CD4-positive, alpha-beta T cell (primary cell): ENCODE results near the gene DQX1. TPM values are rescaled to one million over a fixed set of nuclear protein-coding genes. Genes with fewer than 3 reads are reported as not detected.

Source experiments
- ATAC-seq: fragments of 200-7000 bp; cut with Tn5 transposase; one replicate; pipeline ENCODE4 v1.10.0; 2022; ENCODE audit warnings: mild to moderate bottlenecking; ENCODE audit not compliant: poor library complexity
- CTCF ChIA-PET: fragments of 350-600 bp; sonication (Branson Sonifier 250); formaldehyde crosslinking; loops from one replicate; lab custom pipeline; 2021; ENCODE audit warnings: antibody characterized with exemption, inconsistent platforms; lab: Charles Lee
- POLR2A ChIA-PET: fragments of 350-600 bp; sonication (Branson Sonifier 250); formaldehyde crosslinking; loops from one replicate; lab custom pipeline; 2021; ENCODE audit warnings: antibody characterized with exemption, inconsistent platforms; lab: Charles Lee
- DNase-seq, 14 experiments: peaks; one replicate each; pipeline ENCODE4 v3.0.0-alpha.2; 2013 to 2020; ENCODE audit warnings: mixed read lengths in 2 of 14
- H3K27ac ChIP-seq, 2 donors: one replicate each; pipeline versions ENCODE4 v1.5.1 to v1.7.0; 2013; ENCODE audit warnings: low read length in 2 of 2, low read depth in 1 of 2, mild to moderate bottlenecking in 1 of 2
- H3K27me3 ChIP-seq, 2 experiments: 1 replicate in 1 of 2; 2 replicates in 1 of 2; pipeline versions ENCODE4 v1.6.1 to v1.7.0; 2013; ENCODE audit warnings: low read length in 2 of 2, control low read depth in 1 of 2, mild to moderate bottlenecking in 1 of 2, moderate library complexity in 1 of 2; ENCODE audit not compliant: insufficient read depth in 2 of 2, control insufficient read depth in 1 of 2
- H3K36me3 ChIP-seq: one replicate; pipeline ENCODE4 v1.6.1; 2013; ENCODE audit warnings: low read length, control low read depth; ENCODE audit not compliant: insufficient read depth
- H3K4me1 ChIP-seq: one replicate; pipeline ENCODE4 v1.6.1; 2013; ENCODE audit warnings: low read length, control low read depth; ENCODE audit not compliant: insufficient read depth
- H3K4me3 ChIP-seq: one replicate; pipeline ENCODE4 v1.5.1; 2013; ENCODE audit warnings: mild to moderate bottlenecking, low read length, moderate library complexity
- H3K9me3 ChIP-seq, 2 experiments: 1 replicate in 1 of 2; 2 replicates in 1 of 2; pipeline versions ENCODE4 v1.6.1 to v1.7.0; 2013; ENCODE audit warnings: low read length in 2 of 2, mild to moderate bottlenecking in 2 of 2, control low read depth in 1 of 2, moderate library complexity in 1 of 2; ENCODE audit not compliant: control insufficient read depth in 1 of 2, insufficient read depth in 1 of 2
- H3K27ac Mint-ChIP-seq: one replicate; pipeline ENCODE4 v1.8.0; 2020; ENCODE audit warnings: mixed read lengths
- H3K27me3 Mint-ChIP-seq: one replicate; pipeline ENCODE4 v1.8.0; 2021; ENCODE audit warnings: mixed read lengths
- H3K36me3 Mint-ChIP-seq: one replicate; pipeline ENCODE4 v1.8.0; 2021; ENCODE audit warnings: low read depth, mixed read lengths
- H3K4me1 Mint-ChIP-seq: one replicate; pipeline ENCODE4 v1.8.0; 2021; ENCODE audit warnings: low read depth, mixed read lengths
- H3K4me3 Mint-ChIP-seq: one replicate; pipeline ENCODE4 v1.8.0; 2020; ENCODE audit warnings: mild to moderate bottlenecking, mixed read lengths
- H3K9me3 Mint-ChIP-seq: one replicate; pipeline ENCODE4 v1.8.0; 2020; ENCODE audit warnings: mixed read lengths
- CTCF ChIP-seq: fragments of 200-600 bp; IDR thresholded peaks from one replicate; pipeline ENCODE4 v1.8.0; 2022; ENCODE audit warnings: antibody characterized with exemption, mild to moderate bottlenecking
- intact Hi-C, 2 experiments: fragments of 100-400 bp; cut with DNase I in 1 of 2; cut with micrococcal nuclease in 1 of 2; formaldehyde crosslinking; loops; one replicate each; pipeline versions ENCODE4 v1.15.1 to v1.9.0; 2023 to 2025; cut with DNase I, micrococcal nuclease
- total RNA-seq, 174 experiments: library from RNA in 2 of 174; stranded (reverse) in 2 of 174; gene quantifications; one replicate each; pipeline ENCODE4 v1.2.3 and lab custom pipeline; 2021 to 2026

The DQX1 gene
- total RNA-seq, 2 experiments from 2014 or later: 0.22 TPM; not detected in 1

GRCh38 chr2:74551942-74552913, 26.2 kb upstream of the DQX1 start:
- no peak for ATAC-seq
- TF ChIP-seq CTCF: no peak
- Histone ChIP-seq H3K27ac (no peak overlapping the region), H3K27me3 (peaks cover 22 to 25% of the 10 kb centered on the region in 2 experiments), H3K36me3 (peaks cover 12% of the 10 kb centered on the region), H3K9me3 (peaks cover 0 to 12% of the 10 kb centered on the region in 2 experiments), H3K4me3 (no peak overlapping the region), H3K4me1 (peaks cover 44% of the 10 kb centered on the region)
- DNase-seq: no peak
- CTCF ChIA-PET: no interaction called here
- intact Hi-C loops: loop anchor here in 1 of 2 experiments (10.0 kb wide), 1 partner anchor 103 kb away; the partner anchor contains the start of gene SEMA4F
- H3K36me3 Mint-ChIP-seq: peaks cover 14% of the 10 kb centered on the region
- peak overlapping the region; percentile 31 for H3K27ac Mint-ChIP-seq
- peaks cover 18% of the 10 kb centered on the region for H3K4me1 Mint-ChIP-seq
- H3K4me3 Mint-ChIP-seq: peak overlapping the region; percentile 74
- H3K27me3 Mint-ChIP-seq: peaks cover 41% of the 10 kb centered on the region
- POLR2A ChIA-PET: no interaction called here
- no peaks in the 10 kb centered on the region for H3K9me3 Mint-ChIP-seq

GRCh38 chr2:74551530-74551929, 25.5 kb upstream of the DQX1 start:
- H3K9me3 ChIP-seq: peaks cover 0 to 12% of the 10 kb centered on the region in 2 experiments
- H3K27ac ChIP-seq: no peak overlapping the region
- Mint-ChIP-seq H3K27ac (no peak overlapping the region), H3K4me1 (peaks cover 18% of the 10 kb centered on the region), H3K4me3 (no peak overlapping the region), H3K9me3 (no peaks in the 10 kb centered on the region), H3K36me3 (peaks cover 13% of the 10 kb centered on the region), H3K27me3 (peaks cover 44% of the 10 kb centered on the region)
- ChIA-PET CTCF (no interaction called here), POLR2A (no interaction called here)
- ATAC-seq (no peak), DNase-seq (no peak)
- H3K27me3 ChIP-seq: peaks cover 22 to 26% of the 10 kb centered on the region in 2 experiments
- H3K4me3 ChIP-seq: no peak overlapping the region
- no peak for TF ChIP-seq CTCF
- H3K4me1 ChIP-seq: peaks cover 44% of the 10 kb centered on the region
- intact Hi-C loops: loop anchor here in 1 of 2 experiments (10.0 kb wide), 1 partner anchor 103 kb away; the partner anchor contains the start of gene SEMA4F
- peaks cover 6% of the 10 kb centered on the region for H3K36me3 ChIP-seq

- Histone ChIP-seq H3K9me3 (peaks cover 0 to 8% of the 10 kb centered on the region in 2 experiments), H3K4me1 (peaks cover 33% of the 10 kb centered on the region), H3K36me3 (no peaks in the 10 kb centered on the region), H3K4me3 (no peak overlapping the region), H3K27me3 (peaks cover 27 to 32% of the 10 kb centered on the region in 2 experiments), H3K27ac (no peak overlapping the region)
- H3K27ac Mint-ChIP-seq: no peak overlapping the region
- peaks cover 57% of the 10 kb centered on the region for H3K27me3 Mint-ChIP-seq
- peaks cover 16% of the 10 kb centered on the region for H3K4me1 Mint-ChIP-seq
- ATAC-seq (no peak), DNase-seq (no peak)
- intact Hi-C loops: loop anchor here in 1 of 2 experiments (10.0 kb wide), 1 partner anchor 105 kb away; the partner anchor contains the start of gene SEMA4F
- H3K4me3 Mint-ChIP-seq: peak overlapping the region; percentile 28
- TF ChIP-seq CTCF: no peak
- peaks cover 6% of the 10 kb centered on the region for H3K36me3 Mint-ChIP-seq
- no peaks in the 10 kb centered on the region for H3K9me3 Mint-ChIP-seq
- ChIA-PET POLR2A (no interaction called here), CTCF (no interaction called here)
These were observed 24.2 kb upstream of the DQX1 start for GRCh38 chr2:74550231-74550630.
